HG03565 (cell line): ENCODE measurements around the gene SEPSECS.

Experiments
- ATAC-seq: cut with Tn5 transposase; IDR thresholded peaks from one replicate; pipeline ENCODE4 v1.9.1; 2021; ENCODE audit warnings: mild to moderate bottlenecking, moderate library complexity; ENCODE audit not compliant: unreplicated experiment

The SEPSECS gene

GRCh38 chr4:25159837-25160713, at the start of gene SEPSECS:
Gene SEPSECS, minus strand, starts transcription at chr4:25160449. Its CDS starts 80 bp downstream, at chr4:25160369.
- peak; percentile 80 for ATAC-seq

DNA sequence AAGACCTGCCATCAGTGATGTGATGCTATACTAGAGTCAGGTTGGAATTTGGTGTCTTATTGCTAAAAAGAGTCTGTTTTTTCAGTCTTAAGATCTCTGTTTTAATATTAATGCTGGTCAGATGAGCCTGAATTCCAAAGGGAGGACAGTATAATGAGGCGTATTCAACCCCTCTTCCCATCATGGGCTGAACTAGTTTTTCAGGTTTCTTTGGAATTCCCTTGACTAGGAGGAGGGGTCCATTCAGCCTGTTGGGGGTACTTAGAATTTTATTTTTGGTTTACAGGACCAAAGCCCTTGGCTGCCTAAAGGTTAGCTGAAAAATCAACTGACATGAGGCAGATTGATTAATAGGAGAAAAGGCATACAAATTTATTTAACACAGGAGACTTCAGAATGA, 49.5 kb upstream of the SEPSECS start:
- ATAC-seq = no peak

DNA sequence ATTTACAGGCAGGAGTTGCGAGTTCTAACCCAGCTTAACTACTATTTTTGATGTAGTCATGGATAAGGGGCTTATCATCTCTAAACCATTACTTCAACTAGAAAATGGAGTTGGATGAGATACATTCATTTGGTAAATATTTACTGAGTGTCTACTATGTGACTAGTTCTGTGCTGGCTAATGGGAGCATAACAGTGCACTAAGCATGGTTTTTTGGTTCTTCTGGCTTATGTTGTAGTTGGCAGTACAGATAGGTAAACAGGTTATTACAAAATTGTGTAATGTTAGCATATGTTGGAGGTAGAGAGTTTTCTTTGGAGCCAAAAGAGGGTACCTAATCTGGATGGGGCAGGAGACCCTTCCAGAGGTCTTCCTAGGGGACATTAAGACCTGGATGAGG, 47.7 kb upstream of the SEPSECS start:
- no peak for ATAC-seq

DNA sequence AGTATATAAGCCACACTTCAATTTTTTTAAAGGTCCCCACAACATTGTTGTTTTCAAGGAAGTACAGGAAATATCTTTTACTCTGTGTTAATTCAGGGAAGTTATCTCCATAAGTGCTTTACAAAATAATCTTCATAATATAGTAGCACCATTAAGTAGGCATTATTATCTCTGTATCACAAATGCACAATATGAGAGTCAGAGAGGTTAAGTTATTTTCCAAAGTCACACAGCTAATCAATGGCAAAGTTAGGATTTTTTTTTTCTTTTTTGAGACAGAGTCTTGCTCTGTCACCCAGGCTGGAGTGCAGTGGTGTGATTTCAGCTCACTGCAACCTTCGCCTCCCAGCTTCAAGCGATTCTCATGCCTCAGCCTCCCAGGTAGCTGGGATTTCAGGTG, 38.5 kb upstream of the SEPSECS start:
- ATAC-seq = no peak

DNA sequence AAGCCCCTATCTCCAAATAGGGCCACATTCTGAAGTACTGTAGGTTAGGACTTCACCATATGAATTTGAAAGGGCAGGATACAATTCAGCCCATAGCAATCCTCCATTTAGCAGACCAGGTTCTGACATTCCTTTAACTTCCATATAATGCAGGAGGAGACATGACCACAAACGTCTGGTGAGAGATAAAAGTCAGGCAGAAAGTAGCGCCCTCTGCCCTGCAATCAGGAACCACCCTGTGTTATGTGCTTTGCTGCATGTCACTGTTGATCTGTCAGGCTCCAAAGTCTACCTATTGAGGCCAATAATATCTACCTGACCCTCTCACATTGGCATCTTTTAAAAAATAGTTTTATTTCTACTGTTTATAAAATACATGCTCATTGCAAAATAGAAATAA, 30.2 kb upstream of the SEPSECS start:
- ATAC-seq = no peak

DNA sequence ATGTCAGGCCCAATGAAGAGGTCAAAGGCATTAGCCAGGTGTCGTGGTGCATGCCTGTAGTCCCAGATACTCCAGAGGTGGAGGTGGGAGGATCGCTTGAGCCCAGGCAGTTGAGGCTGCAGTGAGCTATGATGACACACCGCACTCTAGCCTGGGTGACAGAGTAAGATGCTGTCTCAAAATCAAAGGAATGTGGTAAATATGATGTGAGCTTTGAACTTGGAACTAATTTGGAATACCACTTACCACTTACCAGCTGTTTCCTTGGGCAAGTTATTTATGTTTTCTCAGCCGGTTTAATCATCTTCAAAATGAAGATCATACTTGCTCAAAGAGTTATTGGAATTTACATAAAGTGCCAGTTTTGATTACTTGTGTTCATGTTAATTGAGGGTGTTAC, 23.8 kb upstream of the SEPSECS start:
- ATAC-seq = no peak

DNA sequence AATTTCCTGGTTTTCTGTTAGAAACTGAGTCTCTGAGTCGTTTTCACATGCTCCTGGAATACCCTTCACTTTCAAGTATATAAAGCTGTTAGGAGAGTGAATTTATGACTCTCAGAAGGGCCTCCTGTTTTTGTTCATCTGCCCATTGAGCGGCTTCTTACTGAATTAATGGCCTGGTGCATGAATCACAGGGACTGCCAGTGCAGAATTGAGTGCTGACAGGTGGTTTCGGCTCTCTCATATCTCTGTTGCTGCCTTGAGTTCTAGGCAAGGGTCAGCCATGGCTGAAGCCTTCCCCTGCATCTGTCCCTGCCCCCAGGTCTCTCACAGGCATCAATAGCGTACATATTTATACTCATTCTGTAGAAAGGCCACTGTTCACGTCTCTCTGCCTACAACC, 22.7 kb upstream of the SEPSECS start:
- ATAC-seq = no peak

DNA sequence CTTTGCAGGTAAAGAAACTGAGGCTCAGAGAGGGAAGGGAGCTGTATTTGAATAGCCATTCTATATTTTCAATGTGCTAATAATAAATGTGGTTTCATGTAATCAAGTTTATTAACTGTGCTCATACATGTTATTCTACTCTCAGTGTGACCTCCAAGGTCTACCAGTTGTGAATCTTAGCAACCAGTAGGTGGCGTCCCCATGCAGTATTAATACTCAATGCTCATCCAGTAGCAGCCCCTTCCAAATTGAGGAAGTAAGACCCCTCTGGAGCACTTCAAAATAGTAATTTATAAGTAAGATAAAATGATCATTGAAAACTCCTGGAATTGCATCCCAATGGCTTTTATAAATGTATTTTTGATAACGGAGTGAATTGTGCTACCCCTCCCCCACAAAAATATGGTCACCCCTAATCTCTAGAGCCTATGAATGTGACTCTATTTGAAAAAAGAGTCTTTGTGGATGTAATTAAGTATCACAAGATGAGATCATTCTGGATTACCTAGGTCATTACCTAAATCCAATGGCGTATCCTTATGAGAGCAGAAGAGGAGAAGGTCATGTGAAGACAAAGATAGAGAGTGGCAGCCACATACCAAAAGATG, 20.4 kb upstream of the SEPSECS start:
- ATAC-seq = peak; percentile 87

- no peak for ATAC-seq
Observed at GRCh38 chr4:25178838-25179261, 18.6 kb upstream of the SEPSECS start.

- no peak for ATAC-seq
Observed at GRCh38 chr4:25177147-25177546, 16.9 kb upstream of the SEPSECS start.

GRCh38 chr4:25174674-25175073, 14.4 kb upstream of the SEPSECS start:
- ATAC-seq = no peak

GRCh38 chr4:25172961-25173915, 13.0 kb upstream of the SEPSECS start:
- ATAC-seq = peak; percentile 69

DNA sequence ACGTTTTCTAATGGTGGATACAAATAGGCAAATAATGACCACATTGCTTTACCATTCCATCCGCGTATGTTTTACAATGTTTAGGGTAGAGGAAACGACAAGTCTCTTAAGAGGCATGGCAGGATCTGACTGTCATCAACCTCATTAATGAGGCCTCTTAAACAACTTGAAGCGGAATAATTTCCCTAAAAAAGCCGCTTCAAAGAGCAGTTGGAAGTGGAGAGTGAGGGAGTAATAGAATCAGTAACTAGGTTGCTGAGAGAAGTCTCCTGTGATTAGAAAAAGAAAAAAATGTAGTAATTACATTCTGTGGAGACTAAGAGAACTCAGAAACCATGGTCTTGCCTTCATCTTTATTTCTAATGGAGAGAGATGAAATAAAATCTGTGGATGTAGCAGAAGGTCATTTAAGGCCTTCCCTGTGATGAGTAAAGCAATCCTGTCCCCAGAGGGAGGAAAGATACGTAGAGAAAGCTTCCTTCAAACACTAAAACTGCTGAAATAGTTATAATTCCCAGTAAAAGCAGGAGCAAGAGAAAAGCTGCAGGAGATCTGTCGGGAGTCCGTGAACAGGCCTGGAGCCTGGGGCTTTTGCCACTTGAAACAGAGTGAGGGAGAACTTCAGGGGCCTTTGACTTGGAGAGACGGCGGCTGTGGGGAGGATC, 11.1 kb upstream of the SEPSECS start:
- no peak for ATAC-seq

DNA sequence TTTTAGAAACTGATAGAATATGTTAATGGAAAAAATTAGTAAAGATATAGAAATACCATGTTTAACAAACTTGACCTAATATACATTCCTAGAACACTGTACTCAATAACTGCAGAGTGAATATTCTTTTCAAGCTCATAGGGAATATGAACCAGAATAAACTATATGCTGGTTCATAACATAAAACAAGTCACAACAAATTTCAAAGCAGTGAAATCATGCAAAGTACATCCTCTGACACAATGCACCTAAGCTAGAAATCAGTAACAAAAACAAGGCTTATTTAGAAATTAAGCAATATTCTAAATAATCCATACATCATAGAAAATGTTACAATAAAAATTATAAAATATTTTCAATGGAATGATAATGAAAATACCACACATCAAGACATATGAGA, 9.2 kb upstream of the SEPSECS start:
- no peak for ATAC-seq

DNA sequence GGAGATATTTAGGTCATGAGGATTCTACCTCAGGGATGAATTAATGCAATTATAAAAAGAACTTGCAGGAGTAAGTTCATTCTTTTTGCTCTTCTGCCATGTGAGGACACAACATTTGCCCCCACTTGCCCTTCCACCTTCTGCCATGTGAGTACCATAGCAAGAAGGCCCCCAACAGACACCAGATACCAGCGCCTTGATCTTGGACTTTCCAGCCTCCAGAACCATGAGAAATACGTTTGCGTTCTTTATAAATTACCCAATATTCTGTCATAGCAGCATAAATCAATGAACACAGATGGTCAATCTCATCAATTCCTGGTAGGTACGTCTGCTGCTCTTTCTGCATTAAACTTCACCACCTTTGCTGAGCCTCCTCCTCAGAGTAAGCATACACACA, 5.7 kb upstream of the SEPSECS start:
- no peak for ATAC-seq

GRCh38 chr4:25163196-25163595, 2.9 kb upstream of the SEPSECS start:
- ATAC-seq = no peak

DNA sequence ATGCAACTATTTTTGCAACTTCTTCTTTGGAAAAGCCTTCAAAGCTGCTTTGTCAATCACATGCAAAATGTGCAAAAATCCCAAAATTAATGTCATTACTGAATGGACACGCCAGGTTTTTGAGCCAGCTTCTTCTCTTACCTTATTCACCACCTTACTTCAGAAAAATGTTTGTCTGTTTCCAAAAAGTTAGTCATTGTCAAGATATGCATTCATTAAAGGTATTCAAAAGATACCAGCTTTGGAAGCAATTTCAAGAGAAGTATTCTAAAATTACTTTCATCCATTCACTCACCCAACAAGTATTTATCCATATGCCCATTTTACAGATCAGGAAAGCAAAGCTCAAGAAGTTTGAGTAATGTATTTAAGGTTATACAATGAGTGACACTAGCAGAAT, 2.3 kb upstream of the SEPSECS start:
- ATAC-seq = no peak

DNA sequence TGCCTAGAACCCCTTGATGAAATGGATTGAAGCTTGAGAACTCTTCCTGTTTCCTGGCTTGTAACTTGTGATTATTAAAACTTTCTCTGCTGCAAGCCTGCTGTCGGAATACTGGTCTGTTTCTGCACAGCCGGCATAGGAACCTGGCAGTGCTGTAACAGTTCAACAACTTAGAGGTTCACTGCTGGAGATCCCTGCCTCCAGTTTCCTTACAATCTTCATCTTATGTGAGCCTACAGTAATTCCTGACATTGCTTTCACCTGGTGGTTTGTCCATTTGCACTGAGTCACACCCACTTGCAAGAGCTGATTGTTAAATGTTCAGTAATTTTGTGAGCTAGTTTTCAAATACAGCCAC, 1.3 kb upstream of the SEPSECS start:
- no peak for ATAC-seq

GRCh38 chr4:25160714-25161592, 704 bp upstream of the SEPSECS start:
- ATAC-seq = peak; percentile 9

DNA sequence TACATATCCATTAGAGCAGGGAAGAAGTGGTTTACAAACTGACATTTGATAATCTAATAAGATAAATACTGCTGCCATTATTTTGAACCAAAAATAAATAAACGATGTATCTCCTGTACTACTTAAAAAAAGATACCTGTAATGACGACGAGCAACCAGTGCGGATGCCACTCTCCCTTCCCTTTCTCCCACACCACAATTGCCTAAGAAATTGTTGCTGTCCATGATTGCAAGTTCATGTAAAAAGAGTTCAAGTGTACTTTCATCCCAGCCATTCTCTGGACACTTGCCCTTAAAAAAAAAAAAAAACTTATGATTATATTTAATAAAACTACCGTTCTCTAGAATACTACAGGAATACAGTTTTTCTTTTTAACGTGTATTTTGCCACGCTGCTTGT, 1.4 kb downstream of the SEPSECS start:
- no peak for ATAC-seq
